Left renal pelvis (tissue), 4 donors: Measurements from ENCODE around the gene P2RY11. TPM values are rescaled to one million over a fixed set of nuclear protein-coding genes. Genes with fewer than 3 reads are reported as not detected.

Experiments
- DNase-seq, 4 donors: peaks; one replicate each; pipeline ENCODE4 v3.0.0-alpha.2; 2013; ENCODE audit warnings: low read depth in 4 of 4, low spot score in 3 of 4
- polyA plus RNA-seq, 4 donors: library from polyadenylated mRNA; unstranded; fragments of 120-200 nt; gene quantifications; one replicate each; pipeline ENCODE4 v1.2.1, GENCODE V29; 2013; ENCODE audit not compliant: insufficient read length in 4 of 4

The P2RY11 gene
- polyA plus RNA-seq, 4 donors = 6.6 to 17.4 (median 8.7) TPM

GRCh38 chr19:10112895-10113591 is 1.6 kb downstream of the P2RY11 start:
- DNase-seq = no peak

- DNase-seq = no peak
These were observed 2.1 kb downstream of the P2RY11 start for GRCh38 chr19:10113592-10113963.

GRCh38 chr19:10113964-10114650 is 2.6 kb downstream of the P2RY11 start:
- no peak for DNase-seq

- DNase-seq = no peak
These were observed 3.3 kb downstream of the P2RY11 start for GRCh38 chr19:10114651-10115391.

GRCh38 chr19:10115392-10116084 is 4.0 kb downstream of the P2RY11 start:
- no peak for DNase-seq

- DNase-seq = no peak
These were observed 4.8 kb downstream of the P2RY11 start for GRCh38 chr19:10116085-10116865.

- DNase-seq = no peak
These were observed 5.5 kb downstream of the P2RY11 start for GRCh38 chr19:10116866-10117616.

- DNase-seq = no peak
These were observed 7.5 kb downstream of the P2RY11 start for GRCh38 chr19:10118960-10119359.

GRCh38 chr19:10120538-10121189 is 9.2 kb downstream of the P2RY11 start:
- DNase-seq = no peak

GRCh38 chr19:10122045-10122444 is 10.6 kb downstream of the P2RY11 start:
- DNase-seq = no peak

GRCh38 chr19:10124429-10124828 is 12.9 kb downstream of the P2RY11 start:
- no peak for DNase-seq

GRCh38 chr19:10126213-10126639 is 14.7 kb downstream of the P2RY11 start:
- no peak for DNase-seq

- DNase-seq = no peak
These were observed 21.4 kb downstream of the P2RY11 start for GRCh38 chr19:10132905-10133304.

GRCh38 chr19:10133596-10133995 is 22.1 kb downstream of the P2RY11 start:
- no peak for DNase-seq

GRCh38 chr19:10134040-10134439 is 22.5 kb downstream of the P2RY11 start:
- DNase-seq = no peak

- no peak for DNase-seq
These were observed 24.2 kb downstream of the P2RY11 start for GRCh38 chr19:10135551-10136334.

GRCh38 chr19:10136936-10137335 is 25.4 kb downstream of the P2RY11 start:
- DNase-seq = no peak
